ENCODE results near the gene FAM228A.

DNA sequence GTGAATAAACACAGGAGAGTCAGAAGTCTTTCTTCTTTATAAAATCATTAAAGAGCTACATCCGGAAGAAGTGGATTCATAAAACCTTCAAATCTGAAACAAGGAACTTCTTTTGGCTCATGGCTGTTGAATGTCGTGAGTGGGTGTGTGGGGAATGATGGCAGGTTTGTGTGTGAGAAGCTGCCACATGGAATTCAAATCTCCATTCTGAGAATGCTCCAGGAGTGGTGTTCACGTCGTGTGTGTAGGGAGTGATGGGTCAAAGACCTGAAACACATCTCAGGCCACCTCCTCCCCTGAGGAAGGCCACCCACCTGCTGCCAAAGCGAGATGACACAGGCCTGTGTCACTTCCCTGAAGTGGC, 28.9 kb downstream of the FAM228A start:
- no peak for TF ChIP-seq POLR2AphosphoS5 (IDR thresholded peaks at IDR 0.05; ENCODE audit: insufficient read depth, low read depth, low read length)
- TF ChIP-seq POLR2A (IDR thresholded peaks at IDR 0.05; ENCODE audit: low read depth, low read length): no peak
- TF ChIP-seq, protein P1, sequence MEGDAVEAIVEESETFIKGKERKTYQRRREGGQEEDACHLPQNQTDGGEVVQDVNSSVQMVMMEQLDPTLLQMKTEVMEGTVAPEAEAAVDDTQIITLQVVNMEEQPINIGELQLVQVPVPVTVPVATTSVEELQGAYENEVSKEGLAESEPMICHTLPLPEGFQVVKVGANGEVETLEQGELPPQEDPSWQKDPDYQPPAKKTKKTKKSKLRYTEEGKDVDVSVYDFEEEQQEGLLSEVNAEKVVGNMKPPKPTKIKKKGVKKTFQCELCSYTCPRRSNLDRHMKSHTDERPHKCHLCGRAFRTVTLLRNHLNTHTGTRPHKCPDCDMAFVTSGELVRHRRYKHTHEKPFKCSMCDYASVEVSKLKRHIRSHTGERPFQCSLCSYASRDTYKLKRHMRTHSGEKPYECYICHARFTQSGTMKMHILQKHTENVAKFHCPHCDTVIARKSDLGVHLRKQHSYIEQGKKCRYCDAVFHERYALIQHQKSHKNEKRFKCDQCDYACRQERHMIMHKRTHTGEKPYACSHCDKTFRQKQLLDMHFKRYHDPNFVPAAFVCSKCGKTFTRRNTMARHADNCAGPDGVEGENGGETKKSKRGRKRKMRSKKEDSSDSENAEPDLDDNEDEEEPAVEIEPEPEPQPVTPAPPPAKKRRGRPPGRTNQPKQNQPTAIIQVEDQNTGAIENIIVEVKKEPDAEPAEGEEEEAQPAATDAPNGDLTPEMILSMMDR (IDR thresholded peaks at IDR 0.05; ENCODE audit: extremely low read depth in 1 of 2, insufficient read depth in 1 of 2, low read depth in 1 of 2, low read length in 2 of 2): no peak
- TF ChIP-seq EZH2 (IDR thresholded peaks at IDR 0.05; ENCODE audit: borderline replicate concordance, low read depth, low read length, severe bottlenecking): no peak
- TF ChIP-seq, protein P2, sequence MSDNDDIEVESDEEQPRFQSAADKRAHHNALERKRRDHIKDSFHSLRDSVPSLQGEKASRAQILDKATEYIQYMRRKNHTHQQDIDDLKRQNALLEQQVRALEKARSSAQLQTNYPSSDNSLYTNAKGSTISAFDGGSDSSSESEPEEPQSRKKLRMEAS (IDR thresholded peaks at IDR 0.05; ENCODE audit: insufficient read depth, insufficient read length): no peak
- no peak for TF ChIP-seq JUN (IDR thresholded peaks at IDR 0.05; ENCODE audit: borderline replicate concordance, insufficient read depth, insufficient read length, low read depth)
- TF ChIP-seq GATA2 (IDR thresholded peaks at IDR 0.05; ENCODE audit: insufficient read depth, insufficient read length, low read depth, low read length): no peak
- no peak for TF ChIP-seq MYC (IDR thresholded peaks at IDR 0.05; ENCODE audit: low read depth, low read length)
- no peak for TF ChIP-seq FOS (IDR thresholded peaks at IDR 0.05; ENCODE audit: borderline replicate concordance, insufficient read depth, low read length)
